ENCODE results near the gene SPATA22.
"Not testable (repeated sequence)": the region's sequence is repeated elsewhere in the genome, so short reads cannot be mapped to it uniquely, and the experiment has no call there.

GRCh38 chr17:3519472-3519871, 47.9 kb upstream of the SPATA22 start:
- TF ChIP-seq CTCF (conservative IDR thresholded peaks at IDR 0.05; ENCODE audit: low read depth in 2 of 2); JUNB (IDR thresholded peaks at IDR 0.05; ENCODE audit: unreplicated experiment); CREB1 (CRISPR knock-in tag; IDR thresholded peaks at IDR 0.05; ENCODE audit: low read depth); POLR2AphosphoS5 (IDR thresholded peaks at IDR 0.05; ENCODE audit: low read depth): not testable (repeated sequence)

Measured in GM23338 (cell line).